Glomerular visceral epithelial cell (primary cell): ENCODE measurements around the gene CNOT11.
"Not testable (repeated sequence)": the region's sequence is repeated elsewhere in the genome, so short reads cannot be mapped to it uniquely, and the experiment has no call there.

ENCODE experiments used
- DNase-seq: peaks from one replicate; pipeline ENCODE4 v3.0.0-alpha.2; 2016; ENCODE audit errors: extremely low spot score

CNOT11 gene

DNA sequence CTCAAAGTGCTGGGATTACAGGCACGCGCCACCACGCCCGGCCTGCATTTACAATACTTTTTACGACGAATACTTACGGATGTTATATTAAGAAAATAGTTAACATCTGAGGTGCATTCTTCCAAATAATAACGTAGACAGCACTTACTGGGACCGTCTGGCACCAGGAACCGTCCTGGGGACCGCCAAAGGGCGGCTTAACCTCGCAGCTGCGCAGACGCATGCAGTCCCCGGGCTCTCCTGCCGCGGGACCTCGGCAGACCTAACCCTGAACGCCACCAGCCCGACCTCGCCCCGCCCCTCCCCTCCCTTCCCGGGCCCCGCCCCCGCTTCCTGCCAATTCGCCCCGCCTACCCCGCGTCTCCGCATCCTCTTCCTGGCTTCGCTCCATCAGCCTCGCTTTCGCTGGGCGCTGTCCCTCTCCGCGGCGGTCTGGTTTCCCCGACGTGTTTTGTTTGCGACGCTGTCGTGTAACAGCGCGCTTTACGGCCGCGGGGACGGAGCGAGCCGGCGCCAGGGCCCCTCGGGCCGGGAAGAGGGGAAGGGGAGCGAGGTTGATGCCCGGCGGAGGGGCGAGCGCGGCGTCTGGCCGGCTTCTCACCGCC is at the start of gene CNOT11:
CNOT11 (plus strand) TSS at position 479 of the 605 bp plus-strand sequence; CDS start at position 558, 79 bp downstream.
- DNase-seq: peak; percentile 99

DNA sequence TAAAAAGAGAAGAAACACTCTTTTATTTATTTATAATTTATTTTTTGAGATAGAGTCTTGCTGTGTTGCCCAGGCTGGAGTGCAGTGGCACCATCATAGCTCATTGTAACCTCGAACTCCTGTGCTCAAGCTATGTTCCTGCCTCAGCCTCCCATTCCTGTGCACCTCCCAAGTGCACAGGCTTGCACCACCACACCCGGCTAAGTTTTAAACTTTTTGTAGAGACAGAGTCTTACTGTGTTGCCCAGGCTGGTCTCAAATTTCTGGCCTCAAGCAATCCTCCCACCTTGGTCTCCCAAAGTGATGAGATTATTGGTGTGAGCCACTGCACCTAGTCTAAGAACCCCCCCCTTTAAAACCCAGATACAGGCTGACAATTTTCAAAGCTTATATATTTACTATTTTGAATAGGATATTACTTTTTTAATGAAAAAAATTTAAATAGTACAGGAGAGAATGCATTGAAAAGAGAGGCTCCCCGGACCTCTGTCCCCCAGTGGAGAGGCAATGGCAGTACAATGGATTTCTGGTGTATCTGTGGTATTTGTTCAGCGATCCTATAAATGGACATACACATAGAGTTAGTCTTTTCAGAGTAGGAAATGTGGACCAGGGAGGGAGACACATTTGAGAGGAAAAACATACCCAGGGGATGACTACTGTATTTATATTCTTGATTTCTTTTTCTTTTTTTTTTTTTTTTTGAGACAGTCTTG is 48.1 kb upstream of the CNOT11 start:
- DNase-seq: peak; percentile 18

DNA sequence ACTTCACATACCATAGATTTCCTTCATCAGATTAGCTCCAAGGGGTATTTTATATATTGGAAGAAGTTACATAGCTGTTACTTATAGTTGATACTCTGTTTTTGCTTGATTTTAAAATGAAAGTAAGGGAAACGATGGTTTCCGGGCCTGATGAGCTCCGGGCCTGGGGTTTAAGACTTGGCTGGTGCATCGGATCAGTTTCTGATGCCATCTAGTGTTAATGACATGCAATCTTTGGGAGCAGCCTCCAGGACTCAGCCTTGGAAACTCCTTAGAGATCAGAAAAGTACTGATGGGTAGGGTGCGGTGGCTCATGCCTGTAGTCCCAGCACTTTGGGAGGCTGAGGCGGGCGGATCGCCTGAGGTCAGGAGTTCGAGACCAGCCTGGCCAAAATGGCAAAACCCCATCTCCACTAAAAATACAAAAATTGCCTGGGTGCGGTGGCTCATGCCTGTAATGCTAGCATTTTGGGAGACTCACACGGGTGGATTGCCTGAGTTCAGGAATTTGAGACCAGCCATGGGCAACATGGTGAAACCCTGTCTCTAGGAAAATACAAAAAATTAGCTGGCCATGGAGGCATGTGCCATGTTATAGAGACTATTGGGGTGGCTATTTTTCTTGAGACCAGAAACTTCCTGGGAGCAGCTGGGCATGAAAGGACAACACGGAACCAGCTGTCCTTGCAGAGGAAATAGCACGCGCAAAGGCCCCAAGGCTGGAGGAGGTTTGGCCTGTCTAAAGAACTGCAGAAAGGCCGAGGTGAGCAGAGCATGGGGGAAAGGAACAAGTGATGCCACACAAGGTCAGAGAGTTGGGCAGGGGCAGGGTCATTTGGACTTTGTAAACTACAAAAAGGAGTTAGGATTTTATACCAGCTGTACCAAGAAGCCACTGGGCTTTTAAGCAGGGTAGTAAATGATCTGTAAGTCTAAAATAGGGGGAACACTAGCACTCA is 46.9 kb upstream of the CNOT11 start:
- DNase-seq: peak; percentile 85

DNA sequence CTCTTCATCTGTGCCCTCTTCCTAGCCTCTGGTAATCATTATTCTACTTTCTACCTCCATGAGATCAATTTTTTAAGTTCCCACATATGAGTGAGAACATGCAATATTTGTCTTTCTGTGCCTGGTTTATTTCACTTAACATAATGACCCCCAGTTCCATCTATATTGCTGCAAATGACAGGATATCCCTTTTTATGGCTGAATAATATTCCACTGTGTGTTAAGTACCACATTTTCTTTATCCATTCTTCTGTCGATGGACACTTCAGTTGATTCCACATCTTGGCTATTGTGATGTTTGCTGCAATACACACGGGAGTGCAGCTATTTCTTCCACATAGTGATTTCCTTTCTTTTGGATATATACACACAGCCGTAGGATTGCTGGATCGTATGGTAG is 43.9 kb upstream of the CNOT11 start:
- DNase-seq: no peak

DNA sequence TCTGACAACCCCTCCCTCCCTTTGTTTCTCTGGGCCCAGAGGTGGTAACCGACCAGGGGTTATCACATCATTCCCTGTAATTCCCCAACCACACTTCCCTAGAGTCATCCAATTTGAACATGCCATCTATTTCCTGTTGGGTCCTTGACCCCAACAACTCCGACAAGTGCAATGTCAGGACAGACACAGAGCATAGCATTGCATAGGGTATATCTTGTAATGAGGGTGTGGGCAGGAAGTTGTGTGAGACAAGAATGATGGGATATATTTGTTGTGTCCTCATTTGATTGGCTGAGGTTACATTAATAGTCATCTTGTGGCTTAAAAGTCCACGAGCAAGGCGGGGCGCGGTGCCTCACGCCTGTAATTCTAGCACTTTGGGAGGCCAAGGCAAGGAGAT is 33.4 kb upstream of the CNOT11 start:
- no peak for DNase-seq

DNA sequence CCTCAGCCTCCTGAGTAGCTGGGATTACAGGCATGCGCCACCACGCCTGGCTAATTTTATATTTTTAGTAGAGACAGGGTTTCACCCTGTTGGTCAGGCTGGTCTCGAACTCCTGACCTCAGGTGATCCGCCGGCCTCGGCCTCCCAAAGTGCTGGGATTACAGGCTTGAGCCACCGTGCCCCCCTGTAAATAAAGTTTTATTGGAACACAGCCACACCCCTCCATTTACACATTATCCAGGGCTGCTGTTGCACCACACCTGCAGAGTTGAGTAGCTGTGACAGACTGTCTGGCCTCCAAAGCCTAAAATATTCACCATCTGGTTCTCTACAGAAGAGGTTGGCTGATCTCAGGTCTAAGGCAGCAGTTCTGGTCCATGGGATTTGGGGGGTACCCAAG is 32.6 kb upstream of the CNOT11 start:
- not testable (repeated sequence) for DNase-seq

DNA sequence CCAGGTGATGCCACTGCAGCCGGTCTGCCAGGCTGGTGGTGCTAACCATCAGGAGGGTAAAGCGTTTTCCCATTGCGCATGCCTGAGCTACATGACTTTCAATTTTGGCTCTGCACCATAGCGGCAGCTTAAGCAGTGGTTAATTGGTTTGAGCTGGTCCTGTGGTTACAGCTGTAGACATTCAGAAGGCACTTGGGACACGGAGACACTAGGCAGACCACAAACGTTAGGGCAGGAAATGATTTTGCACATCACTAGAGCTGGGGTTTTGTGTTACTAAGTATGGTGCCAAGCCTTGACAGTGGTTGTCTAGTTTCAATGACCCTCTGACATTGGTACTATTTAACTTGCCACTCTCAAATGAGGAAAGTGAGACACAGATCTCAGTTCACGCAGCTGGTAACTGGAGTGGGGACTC is 28.9 kb upstream of the CNOT11 start:
- DNase-seq: peak; percentile 91

DNA sequence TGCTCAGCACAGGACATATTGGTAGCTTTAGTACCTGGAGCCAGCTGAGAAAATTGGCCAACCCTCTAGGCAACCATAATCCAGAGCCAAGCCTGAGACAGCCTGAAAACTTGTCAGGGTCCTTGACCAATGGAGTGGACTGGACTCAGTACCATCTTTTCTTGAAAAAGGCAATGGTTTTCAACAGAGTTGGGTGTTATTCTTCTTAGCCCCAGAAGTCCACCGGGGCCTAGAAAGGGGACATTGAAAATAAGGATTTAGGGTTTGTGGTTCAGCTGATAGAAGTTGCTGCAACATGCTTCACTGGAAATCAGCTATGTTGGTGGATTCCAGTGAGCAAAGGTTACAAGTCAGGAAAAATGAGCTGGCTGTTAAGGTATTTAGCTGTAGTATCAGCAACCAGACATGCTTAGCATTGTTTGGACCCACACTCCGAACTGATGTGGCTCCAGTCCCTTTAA is 22.1 kb upstream of the CNOT11 start:
- peak; percentile 90 for DNase-seq

DNA sequence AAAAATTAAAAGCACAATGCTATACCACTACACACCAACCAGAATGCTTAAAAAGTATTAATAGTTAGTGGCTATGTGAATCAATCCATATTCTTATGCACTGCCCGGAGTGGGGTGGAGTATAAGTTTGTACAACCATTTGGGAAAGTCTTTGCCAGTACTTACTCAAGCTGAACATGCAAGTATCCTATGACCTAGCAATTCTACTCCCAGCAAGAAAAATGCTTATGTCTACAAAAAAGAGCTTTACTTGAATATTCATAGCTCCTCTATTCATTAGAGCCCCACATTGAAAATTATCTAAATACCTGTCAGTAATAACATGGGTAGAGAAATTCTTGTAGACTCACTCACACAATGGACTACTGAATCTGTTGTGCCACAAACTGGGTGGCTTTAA is 21.4 kb upstream of the CNOT11 start:
- peak; percentile 45 for DNase-seq

DNA sequence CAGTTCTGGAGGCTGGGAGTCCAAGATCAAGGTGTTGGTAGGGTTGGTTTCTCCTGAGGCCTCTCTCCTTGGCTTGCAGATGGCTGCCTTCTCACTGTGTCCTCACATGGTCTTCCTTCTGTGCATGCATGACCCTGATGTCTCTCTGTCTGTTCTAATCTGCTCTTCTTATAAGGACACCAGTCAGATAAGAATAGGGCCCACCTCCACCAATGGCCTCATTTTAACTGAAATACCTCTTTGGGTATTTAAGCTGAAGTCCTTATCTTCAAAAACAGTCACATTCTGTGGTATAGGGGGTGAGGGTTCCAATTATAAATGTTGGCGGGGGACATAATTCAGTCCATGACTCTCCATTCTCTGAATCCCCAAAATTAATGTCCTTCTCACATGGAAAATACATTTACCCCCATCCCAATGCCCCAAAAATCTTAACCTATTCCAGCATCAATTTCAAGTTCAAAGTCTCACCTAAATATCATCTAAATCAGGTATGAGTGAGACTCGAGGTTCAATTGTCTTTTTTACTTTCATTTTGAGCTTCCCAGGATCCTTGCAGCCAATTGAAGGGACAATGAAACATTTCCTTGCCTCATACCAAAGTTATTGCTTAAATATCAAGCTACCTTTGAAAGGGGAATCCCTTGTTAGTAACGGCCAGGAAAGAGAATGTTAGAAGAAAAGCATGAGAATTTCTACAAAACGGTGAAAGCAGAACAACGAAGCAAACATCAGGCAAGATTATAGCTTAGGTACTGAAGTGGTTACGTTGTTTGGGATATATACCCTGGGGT is 20.6 kb upstream of the CNOT11 start:
- DNase-seq: no peak

DNA sequence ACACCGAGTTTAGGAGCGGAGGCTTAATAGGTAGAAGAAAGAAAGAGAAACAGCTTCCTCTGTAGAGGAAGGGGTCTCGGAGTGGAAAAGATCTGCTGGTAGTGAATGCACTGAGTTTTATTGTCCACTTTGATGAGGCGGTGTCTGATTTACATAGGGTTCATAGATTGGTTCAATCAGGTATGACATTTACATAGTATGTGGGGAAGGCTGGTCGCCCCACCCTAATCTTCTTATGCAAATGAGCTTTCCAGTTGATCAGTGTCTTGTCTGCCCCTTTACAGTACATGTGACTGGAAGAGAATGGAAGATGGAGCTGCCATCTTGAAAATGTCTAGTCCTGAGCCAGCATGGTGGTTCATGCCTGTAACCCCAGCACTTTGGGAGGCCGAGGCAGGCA is 19.9 kb upstream of the CNOT11 start:
- no peak for DNase-seq

DNA sequence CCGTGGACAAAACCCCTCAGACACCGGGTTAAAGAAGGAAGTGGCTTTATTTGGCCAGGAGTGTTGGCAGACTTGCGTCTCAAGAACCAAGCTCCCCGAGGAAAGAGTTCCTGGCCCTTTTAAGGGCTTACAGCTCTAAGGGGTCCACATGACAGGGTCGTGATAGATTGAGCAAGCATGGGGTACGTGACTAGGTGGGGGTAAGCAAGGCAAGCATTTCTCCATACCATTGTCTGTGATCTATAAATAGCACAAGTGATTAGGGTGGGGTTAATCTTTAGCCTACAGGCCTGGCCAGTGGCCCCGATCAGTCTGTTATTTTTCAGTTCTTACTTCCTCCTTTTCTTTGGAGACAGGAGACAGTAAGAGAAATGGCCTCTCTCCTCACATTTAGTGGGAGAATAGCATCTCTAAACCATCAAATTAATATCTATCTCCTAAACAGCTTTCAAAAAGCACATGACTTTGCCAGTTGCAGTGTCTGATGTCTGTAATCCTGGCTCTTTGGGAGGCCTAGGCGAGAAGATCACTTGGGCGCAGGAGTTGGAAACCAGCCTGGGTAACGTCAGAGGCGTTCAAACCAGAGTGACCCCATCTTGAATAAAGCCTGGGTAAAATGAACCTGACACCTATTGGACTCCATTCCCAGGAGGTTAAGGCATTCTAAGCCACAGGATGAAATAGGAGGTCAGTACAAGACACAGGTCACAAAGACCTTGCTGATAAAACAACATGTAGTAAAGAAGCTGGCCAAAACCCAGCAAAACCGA is 18.3 kb upstream of the CNOT11 start:
- peak; percentile 70 for DNase-seq

DNA sequence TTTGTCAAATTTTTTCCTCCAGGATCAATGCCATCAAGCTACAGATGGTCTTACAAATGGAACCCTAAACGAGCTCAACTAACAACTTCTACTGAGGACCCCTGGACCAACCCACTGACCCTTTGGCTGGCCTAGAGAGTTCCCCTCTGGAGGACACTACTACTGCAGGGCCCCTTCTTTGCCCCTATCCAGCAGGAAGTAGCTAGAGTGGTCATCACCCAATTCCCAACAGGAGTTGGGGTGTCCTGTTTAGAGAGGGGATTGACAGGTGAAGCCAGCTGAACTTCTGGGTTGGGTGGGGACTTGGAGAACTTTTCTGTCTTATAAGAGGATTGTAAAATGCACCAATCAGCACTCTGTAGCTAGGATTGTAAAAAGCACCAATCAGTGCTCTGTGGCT is 16.7 kb upstream of the CNOT11 start:
- DNase-seq: not testable (repeated sequence)

DNA sequence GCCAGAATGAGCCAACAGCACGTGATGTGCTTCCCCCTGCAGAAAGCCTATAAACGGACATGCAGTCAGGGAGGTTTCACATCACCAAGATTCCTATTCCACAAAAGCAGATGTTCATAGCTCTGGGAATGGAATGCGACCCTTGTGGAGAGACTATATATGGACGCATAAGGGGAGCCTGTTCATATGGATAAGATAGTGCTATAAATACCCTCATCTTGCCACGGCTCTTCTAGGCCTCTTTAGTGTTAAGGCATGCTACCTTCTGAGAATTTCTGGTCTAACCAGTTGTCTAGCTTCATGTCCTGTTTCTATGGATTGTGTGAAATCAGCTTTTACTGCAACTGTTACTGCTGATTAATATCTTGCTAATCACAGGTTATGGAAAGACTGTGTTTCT is 14.7 kb upstream of the CNOT11 start:
- DNase-seq: not testable (repeated sequence)

DNA sequence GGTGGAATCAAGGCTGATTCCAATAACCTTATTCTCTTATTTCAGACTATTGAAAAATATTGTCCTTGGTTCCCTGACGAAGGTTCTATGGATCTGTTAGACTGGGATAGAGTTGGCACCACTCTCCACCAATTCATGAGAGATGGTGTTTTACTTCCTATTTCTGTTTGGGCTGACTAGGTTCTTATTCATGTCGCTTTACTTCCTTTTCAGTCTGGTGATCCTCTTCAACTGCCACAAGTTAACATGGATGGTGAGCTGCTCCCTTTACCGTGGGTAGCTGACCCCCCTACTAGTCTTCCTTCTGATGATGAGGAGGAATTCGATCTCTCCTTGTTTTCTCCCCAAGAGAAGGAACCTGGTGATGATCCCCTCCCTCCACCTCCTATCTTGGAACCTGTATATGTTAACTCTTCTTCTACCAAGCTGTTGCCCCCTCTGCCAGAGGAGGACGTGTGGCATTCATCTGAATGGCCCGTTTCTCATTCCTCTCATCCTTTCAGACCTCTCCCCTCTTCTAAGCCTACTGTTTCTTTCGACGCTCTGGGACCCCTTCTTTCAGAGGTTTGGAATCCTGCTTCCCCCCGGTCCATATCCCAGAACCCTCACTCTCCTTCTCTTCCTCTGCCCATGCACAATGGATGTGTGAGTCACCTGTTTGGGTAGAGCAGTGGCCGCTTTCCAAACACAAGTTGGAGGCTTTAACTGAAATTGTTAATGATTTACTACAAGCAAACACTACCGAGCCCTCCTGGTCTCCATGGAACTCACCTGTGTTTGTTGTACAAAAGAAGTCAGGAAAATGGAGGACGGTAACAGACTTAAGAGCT is 13.5 kb upstream of the CNOT11 start:
- DNase-seq: peak; percentile 93

DNA sequence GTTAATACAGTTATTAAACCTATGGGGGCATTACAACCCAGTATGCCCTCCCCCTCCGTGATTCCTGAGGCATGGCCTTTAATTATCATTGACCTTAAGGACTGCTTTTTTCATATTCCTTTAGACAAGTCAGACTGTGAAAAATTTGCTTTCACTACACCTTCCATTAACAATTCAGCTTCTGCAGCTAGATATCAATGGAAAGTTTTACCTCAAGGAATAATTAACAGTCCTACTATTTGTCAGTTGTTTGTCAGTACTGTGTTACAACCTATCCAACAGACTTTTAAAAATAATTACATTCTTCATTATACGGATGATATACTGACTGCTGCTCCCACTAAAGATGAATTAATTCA is 12.9 kb upstream of the CNOT11 start:
- DNase-seq: not testable (repeated sequence)

DNA sequence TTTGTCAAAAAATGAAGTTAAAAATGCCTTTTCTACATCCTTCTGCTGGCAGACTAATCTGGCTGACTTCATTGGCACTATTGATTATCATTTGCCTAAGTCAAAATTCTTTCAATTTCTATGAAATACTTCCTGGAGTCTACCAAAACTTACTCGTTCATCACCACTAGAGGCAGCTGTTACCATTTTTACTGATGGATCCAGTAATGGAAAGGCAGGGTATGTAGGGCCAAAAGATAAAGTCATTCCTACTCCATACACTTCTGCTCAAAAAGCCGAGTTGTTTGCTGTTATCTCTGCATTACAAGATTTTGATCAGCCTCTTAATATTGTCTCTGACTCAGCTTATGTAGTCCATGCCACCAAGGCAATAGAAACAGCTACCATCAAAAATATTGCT is 12.0 kb upstream of the CNOT11 start:
- DNase-seq: peak; percentile 25

DNA sequence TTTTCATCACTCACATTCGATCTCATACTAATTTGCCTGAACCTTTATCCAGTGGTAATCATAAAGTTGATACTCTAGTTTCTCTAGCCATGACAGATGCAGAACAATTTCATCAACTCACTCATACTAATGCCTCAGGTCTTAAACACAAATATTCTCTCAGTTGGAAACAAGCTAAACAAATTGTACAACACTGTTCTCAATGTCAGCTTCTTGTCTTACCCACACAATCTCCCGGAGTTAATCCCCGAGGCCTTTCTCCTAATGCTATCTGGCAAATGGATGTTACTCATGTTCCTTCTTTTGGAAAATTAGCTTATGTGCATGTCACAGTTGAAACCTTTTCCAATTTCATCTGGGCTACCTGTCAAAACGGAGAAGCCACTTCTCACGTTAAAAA is 11.5 kb upstream of the CNOT11 start:
- no peak for DNase-seq

DNA sequence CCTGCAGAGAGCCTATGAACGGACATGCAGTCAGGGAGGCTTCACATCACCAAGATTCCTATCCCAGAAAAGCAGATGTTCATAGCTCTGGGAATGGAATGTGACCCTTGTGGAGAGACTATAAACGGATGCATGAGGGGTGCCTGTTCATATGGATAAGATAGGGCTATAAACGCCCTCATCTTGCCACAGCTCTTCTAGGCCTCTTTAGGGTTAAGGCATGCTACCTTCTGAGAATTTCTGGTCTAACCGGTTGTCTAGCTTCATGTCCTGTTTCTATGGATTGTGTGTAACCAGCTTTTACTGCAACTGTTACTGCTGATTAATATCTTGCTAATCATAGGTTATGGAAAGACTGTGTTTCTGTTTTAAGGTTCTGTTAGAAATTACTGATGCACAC is 8.3 kb upstream of the CNOT11 start:
- DNase-seq: not testable (repeated sequence)

DNA sequence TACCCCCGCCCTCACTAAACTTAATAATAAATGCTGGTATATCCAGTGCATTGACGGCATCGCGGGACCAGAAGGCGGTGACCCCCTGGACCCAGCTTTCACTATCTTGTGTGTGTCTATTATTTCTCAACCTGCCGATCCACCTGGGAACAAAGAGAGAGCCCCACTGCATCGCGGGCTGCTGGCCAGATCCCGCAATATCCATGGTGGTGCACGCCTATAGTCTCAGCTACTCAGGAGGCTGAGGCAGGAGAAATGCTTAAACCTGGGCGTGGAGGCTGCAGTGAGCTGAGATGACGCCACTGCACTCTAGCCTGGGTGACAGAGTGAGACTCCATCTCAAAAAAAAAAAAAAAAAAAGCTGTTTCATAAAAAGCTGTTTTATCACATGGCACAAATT is 7.8 kb upstream of the CNOT11 start:
- DNase-seq: not testable (repeated sequence)
